HG02885 (cell line): ENCODE data around the gene ARHGAP6.
"Not testable (repeated sequence)": the region's sequence is repeated elsewhere in the genome, so short reads cannot be mapped to it uniquely, and the experiment has no call there.

Experiments
- ATAC-seq: cut with Tn5 transposase; IDR thresholded peaks from one replicate; pipeline ENCODE4 v1.9.1; 2021; ENCODE audit warnings: mild to moderate bottlenecking; ENCODE audit not compliant: unreplicated experiment, poor library complexity

Gene ARHGAP6

GRCh38 chrX:11138498-11139390, 527.0 kb downstream of the ARHGAP6 start:
- ATAC-seq = no peak

GRCh38 chrX:11137543-11138139, 528.1 kb downstream of the ARHGAP6 start:
- ATAC-seq = no peak

- no peak for ATAC-seq
Measured at GRCh38 chrX:11135564-11136185, 530.0 kb downstream of the ARHGAP6 start.

- ATAC-seq = no peak
Measured at GRCh38 chrX:11131146-11131545, 534.6 kb downstream of the ARHGAP6 start.

- no peak for ATAC-seq
Measured at GRCh38 chrX:11130136-11130535, 535.6 kb downstream of the ARHGAP6 start.

- no peak for ATAC-seq
Measured at GRCh38 chrX:11129534-11130105, 536.1 kb downstream of the ARHGAP6 start.

GRCh38 chrX:11125060-11125459, 540.7 kb downstream of the ARHGAP6 start:
- no peak for ATAC-seq

- no peak for ATAC-seq
Measured at GRCh38 chrX:11124112-11124511, 541.6 kb downstream of the ARHGAP6 start.

- ATAC-seq = not testable (repeated sequence)
Measured at GRCh38 chrX:11123087-11123486, 542.6 kb downstream of the ARHGAP6 start.

GRCh38 chrX:11119313-11119943, 546.3 kb downstream of the ARHGAP6 start:
- ATAC-seq = no peak

GRCh38 chrX:11117745-11118144, 548.0 kb downstream of the ARHGAP6 start:
- ATAC-seq = no peak

- ATAC-seq = no peak
Measured at GRCh38 chrX:11113731-11114130, 552.0 kb downstream of the ARHGAP6 start.

GRCh38 chrX:11111947-11112346, 553.8 kb downstream of the ARHGAP6 start:
- no peak for ATAC-seq

- peak; percentile 88 for ATAC-seq
Measured at GRCh38 chrX:11111037-11111851, 554.5 kb downstream of the ARHGAP6 start, which contains the start of gene HCCS. Gene HCCS (plus strand): TSS chrX:11111332. CDS start chrX:11112061, 729 bp downstream.

GRCh38 chrX:11109968-11110367, 555.8 kb downstream of the ARHGAP6 start:
- no peak for ATAC-seq

GRCh38 chrX:11108253-11108941, 557.3 kb downstream of the ARHGAP6 start:
- ATAC-seq = no peak

GRCh38 chrX:11105080-11105479, 560.6 kb downstream of the ARHGAP6 start:
- ATAC-seq = no peak

- no peak for ATAC-seq
Measured at GRCh38 chrX:11103751-11104150, 562.0 kb downstream of the ARHGAP6 start.

GRCh38 chrX:11103006-11103405, 562.7 kb downstream of the ARHGAP6 start:
- ATAC-seq = peak; percentile 81
